ENCODE results near the gene SETBP1.

SETBP1 gene

GRCh38 chr18:44680273-44681075 lies at the start of gene SETBP1:
Gene SETBP1 (plus strand): TSS chr18:44680888. CDS start chr18:44701347, 20,459 bp downstream.
- no peak for DNase-seq

GRCh38 chr18:44632469-44633145 lies 48.1 kb upstream of the SETBP1 start:
- DNase-seq, result no peak

- DNase-seq, result no peak
Measured at GRCh38 chr18:44635546-44635945, 45.1 kb upstream of the SETBP1 start.

GRCh38 chr18:44636241-44636640 lies 44.4 kb upstream of the SETBP1 start:
- DNase-seq, result no peak

GRCh38 chr18:44637210-44638033 lies 43.3 kb upstream of the SETBP1 start:
- no peak for DNase-seq

- no peak for DNase-seq
Measured at GRCh38 chr18:44638034-44638540, 42.6 kb upstream of the SETBP1 start.

- DNase-seq, result no peak
Measured at GRCh38 chr18:44638811-44639210, 41.9 kb upstream of the SETBP1 start.

- DNase-seq, result no peak
Measured at GRCh38 chr18:44643004-44643403, 37.7 kb upstream of the SETBP1 start.

GRCh38 chr18:44651478-44651877 lies 29.2 kb upstream of the SETBP1 start:
- no peak for DNase-seq

GRCh38 chr18:44651918-44652572 lies 28.6 kb upstream of the SETBP1 start:
- DNase-seq, result no peak

GRCh38 chr18:44652722-44653121 lies 28.0 kb upstream of the SETBP1 start:
- no peak for DNase-seq

- no peak for DNase-seq
Measured at GRCh38 chr18:44654573-44654972, 26.1 kb upstream of the SETBP1 start.

- no peak for DNase-seq
Measured at GRCh38 chr18:44655435-44655834, 25.3 kb upstream of the SETBP1 start.

GRCh38 chr18:44659771-44660170 lies 20.9 kb upstream of the SETBP1 start:
- no peak for DNase-seq

GRCh38 chr18:44668270-44668975 lies 12.3 kb upstream of the SETBP1 start:
- DNase-seq, result no peak

GRCh38 chr18:44671914-44672313 lies 8.8 kb upstream of the SETBP1 start:
- peak in 1 of 2 donors; percentile 6 for DNase-seq

- no peak for DNase-seq
Measured at GRCh38 chr18:44672506-44672905, 8.2 kb upstream of the SETBP1 start.

GRCh38 chr18:44673256-44673880 lies 7.3 kb upstream of the SETBP1 start:
- no peak for DNase-seq

- DNase-seq, result no peak
Measured at GRCh38 chr18:44677933-44678332, 2.8 kb upstream of the SETBP1 start.

GRCh38 chr18:44678725-44679055 lies 2.0 kb upstream of the SETBP1 start:
- no peak for DNase-seq

GRCh38 chr18:44679056-44679913 lies 1.4 kb upstream of the SETBP1 start:
- peak; percentile 67 to 81 for DNase-seq

Measured in inflammatory macrophage treated with lipopolysaccharide for 1 hour (primary cell).